HG02981 (cell line): ENCODE measurements around the gene NLRP14.

Experiments used
- ATAC-seq: cut with Tn5 transposase; IDR thresholded peaks from one replicate; pipeline ENCODE4 v1.9.1; 2021; ENCODE audit warnings: mild to moderate bottlenecking, moderate library complexity; ENCODE audit not compliant: unreplicated experiment

Gene NLRP14

GRCh38 chr11:7020183-7020917, at the start of gene NLRP14, which contains the start of gene ZNF214:
TSS of gene NLRP14 (plus strand) at chr11:7020479. CDS start at chr11:7038587, 18,108 bp downstream.
TSS of gene ZNF214 (minus strand) at chr11:7020346. CDS start at chr11:7002835, 17,511 bp downstream.
- ATAC-seq: peak; percentile 65

DNA sequence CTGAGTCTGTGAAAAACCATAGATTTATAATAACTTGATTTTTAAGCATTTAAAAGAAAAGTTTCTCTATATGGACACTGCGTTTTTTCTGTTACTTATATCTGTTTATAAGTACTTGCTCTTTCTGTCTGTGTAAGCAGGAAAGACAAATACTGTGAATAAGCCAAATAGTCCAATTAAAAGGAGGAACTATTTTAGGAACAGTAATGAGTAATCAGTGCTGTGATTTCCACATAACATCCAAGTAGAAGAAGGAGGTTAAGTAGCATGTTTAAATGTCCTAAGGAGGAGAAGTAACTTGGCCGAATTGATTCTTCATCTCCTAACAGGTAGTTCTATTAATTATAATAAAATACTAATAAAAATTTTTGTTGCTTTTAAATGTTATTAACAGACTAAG, 40.9 kb upstream of the NLRP14 start:
- ATAC-seq: no peak

- no peak for ATAC-seq
These were observed 33.8 kb upstream of the NLRP14 start for GRCh38 chr11:6986487-6986886.

- ATAC-seq: no peak
These were observed 31.8 kb upstream of the NLRP14 start for GRCh38 chr11:6988506-6988905.

- ATAC-seq: no peak
These were observed 29.1 kb upstream of the NLRP14 start for GRCh38 chr11:6991227-6991626.

DNA sequence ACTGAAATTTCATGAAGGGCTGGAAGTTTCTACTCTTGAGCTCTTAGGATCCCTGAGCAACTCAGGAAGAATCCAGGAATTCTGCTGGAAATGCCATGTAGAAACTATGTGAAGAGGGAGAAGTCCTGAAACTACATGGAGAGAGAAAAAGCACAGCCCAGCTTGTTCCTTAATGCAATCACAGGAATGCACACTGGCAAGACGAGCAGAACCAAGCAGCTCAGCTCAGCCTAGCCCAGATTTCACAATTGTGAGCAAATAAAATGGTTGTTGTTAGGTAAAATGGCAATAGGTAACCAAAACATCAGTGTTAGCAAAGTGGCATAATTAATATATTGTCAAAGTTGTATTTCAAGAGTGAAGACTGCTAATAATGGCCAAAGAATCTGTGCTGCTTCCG, 28.3 kb upstream of the NLRP14 start:
- ATAC-seq: no peak

- no peak for ATAC-seq
These were observed 27.5 kb upstream of the NLRP14 start for GRCh38 chr11:6992457-6993417.

- no peak for ATAC-seq
These were observed 24.6 kb upstream of the NLRP14 start for GRCh38 chr11:6995703-6996102.

DNA sequence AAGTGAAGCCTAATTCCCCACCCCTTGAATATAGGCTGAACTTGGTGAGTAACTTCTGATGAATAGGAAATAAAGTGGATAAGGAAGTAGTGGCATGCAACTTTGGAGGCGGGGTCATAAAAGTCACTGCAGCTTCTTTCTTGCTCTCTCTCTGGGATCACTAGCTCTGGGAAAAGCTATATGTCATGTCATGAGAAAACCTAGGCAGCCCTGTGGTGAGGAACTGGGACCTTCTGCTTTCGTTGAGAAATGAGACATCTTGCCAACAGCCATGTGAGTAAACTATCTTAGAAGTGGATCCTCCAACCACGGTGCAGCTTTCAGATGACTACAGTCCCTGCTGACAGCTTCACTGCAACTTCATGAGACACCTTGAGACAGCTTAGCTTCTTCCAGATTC, 15.8 kb upstream of the NLRP14 start:
- peak; percentile 69 for ATAC-seq

GRCh38 chr11:7014118-7014517, 6.2 kb upstream of the NLRP14 start:
- ATAC-seq: no peak

DNA sequence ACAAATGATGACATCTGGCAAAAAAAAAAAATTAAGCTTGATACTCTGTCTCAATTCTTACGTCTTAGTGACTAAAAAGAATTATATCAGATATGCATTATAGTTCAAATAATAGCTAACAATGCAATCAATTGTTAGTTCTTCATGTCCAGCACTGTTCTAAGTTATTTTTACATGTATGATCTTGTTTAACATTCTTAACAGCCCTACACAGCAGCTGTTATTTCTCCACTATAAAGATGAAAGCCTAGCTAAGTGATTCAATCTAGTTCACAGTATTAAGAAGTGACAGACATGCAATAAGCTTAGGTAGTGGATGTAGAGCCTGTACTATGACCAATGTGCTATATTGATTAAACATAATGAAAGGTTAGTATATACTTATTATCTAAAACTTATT, 4.3 kb upstream of the NLRP14 start:
- ATAC-seq: no peak

GRCh38 chr11:7019500-7020182, 638 bp upstream of the NLRP14 start:
- ATAC-seq: peak; percentile 28

DNA sequence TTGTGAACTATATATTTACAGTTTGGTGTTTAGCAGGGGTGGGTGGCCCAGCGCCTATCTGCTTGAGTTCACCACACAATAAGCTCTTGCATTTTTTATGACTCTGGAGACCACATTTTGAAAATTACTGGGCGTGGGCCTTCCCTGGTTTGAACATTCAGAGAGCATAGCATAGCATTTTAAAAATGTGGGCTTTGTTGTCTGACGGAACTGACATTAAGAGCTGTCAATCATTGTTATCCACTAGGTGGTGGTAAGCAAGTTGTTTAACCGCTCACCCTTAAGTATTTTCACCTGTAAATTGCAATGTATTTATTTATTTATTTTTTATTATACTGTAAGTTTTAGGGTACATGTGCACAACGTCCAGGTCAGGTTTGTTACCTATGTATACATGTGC, 1.0 kb downstream of the NLRP14 start:
- no peak for ATAC-seq

- no peak for ATAC-seq
These were observed 7.9 kb downstream of the NLRP14 start for GRCh38 chr11:7028141-7028540.

DNA sequence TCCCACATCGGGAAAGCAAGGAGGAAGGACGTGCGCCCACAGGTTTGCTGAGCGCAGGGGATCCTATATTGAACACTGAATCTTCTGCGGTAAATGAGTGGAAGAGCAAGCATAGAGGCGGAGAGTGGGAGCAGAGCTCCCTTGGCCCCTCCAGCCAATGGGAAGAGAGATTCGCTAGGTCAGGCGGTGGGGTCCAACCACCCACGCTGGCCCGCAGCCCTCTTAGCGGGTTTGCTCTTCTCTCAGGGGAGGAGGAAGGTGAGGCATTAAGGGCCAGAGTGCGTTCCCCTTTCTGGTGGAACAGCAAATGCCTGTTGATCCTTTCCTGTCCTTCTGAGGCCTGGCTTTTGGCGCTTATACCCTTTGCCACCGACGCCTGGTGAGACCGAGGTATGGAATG, 10.6 kb downstream of the NLRP14 start:
- ATAC-seq: no peak

DNA sequence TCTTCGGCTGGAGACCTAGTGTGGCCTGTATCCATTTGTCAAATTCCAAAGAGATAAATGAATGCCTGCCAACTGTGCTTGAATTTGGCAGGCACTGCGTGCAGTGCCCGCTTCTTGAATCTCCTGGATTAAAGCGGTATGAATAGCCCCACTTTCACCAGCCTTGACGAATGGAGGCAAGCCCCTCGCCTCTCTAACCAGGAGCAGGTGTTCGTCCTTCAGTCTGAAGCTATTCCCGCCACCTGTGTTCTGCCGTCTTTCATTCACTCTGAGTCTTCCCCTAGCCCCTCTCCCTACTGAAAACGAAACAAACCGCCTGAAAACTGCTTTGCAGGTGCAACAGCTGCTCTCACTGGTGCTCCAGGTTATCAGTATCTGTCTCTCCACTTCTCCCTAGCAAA, 11.2 kb downstream of the NLRP14 start:
- no peak for ATAC-seq

- no peak for ATAC-seq
These were observed 12.4 kb downstream of the NLRP14 start for GRCh38 chr11:7032692-7033091.

DNA sequence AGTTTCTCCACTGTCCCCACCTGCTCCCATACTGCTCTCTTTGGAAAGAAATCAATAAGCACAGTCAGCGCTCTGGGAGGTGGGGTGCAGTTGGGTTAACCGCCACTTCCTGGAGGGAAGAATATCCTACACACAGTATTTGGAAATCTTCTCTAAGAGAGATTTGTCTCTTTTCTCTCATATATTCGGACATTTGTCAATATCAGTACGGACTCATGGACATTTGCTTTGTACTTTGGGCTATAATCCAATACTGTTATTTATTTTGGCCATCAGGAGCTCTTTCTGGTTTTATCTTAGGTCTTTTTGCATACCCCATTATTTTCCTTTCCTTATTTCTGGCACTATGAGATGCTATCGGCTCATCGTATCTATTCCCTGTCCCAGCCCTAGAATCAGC, 13.7 kb downstream of the NLRP14 start:
- ATAC-seq: no peak

DNA sequence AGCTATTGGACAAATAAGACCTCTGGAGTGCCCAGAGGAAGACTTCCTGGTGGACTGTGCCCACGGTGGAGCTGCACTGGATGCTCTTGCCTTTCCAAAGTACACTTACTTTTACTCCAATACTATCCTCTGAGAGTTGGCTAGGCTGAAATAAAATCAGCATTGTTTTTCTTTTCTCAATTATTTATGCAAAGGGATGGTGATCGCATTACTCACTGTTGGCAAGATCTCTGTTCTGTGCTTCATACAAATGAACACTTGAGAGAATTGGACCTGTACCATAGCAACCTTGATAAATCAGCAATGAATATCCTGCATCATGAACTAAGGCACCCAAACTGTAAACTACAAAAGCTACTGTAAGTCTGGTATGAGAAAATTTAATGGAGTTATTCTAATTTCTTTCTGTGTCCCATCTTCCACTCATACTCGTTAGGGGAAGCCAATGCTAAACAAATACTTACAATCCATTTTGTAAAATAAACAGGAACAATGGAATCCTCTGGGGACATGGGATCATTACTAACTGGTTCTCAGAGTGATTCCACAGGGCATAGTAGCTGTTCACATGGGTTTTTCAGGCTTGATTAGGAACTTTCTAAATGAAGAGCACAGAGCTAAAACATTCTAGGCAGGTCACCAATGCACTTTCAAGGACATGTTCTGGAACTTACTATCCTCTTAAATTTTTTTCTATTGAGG, 26.3 kb downstream of the NLRP14 start:
- ATAC-seq: no peak

- no peak for ATAC-seq
These were observed 29.9 kb downstream of the NLRP14 start for GRCh38 chr11:7050191-7050590.
